Measurements from ENCODE around the gene HS6ST3. TPM values are rescaled to one million over a fixed set of nuclear protein-coding genes. Genes with fewer than 3 reads are reported as not detected.
A peak's percentile ranks its signal among the peaks of the same experiment; 100 is the strongest.

The HS6ST3 gene
- total and polyA plus RNA-seq, 8 donors = 0.65 to 3.4 (median 1.8) TPM

- DNase-seq = no peak
- no peak overlapping the region for H3K27ac ChIP-seq
- no peak overlapping the region for H3K4me3 ChIP-seq
- WGBS, 2 donors = 79 to 87% methylated on average over 4 of the region's 4 CpGs
- no peak for FAIRE-seq
- intact Hi-C loops (cut with DNase I) = no loop called here
- no peak for ATAC-seq
- no peaks in the 10 kb centered on the region for H3K9me3 ChIP-seq
- no peaks in the 10 kb centered on the region for H3K27me3 ChIP-seq
- TF ChIP-seq CTCF (IDR thresholded peaks at IDR 0.05) = no peak
- no peaks in the 10 kb centered on the region for H3K36me3 ChIP-seq
- no peaks in the 10 kb centered on the region for H3K4me1 ChIP-seq
These were observed 209.3 kb downstream of the HS6ST3 start for GRCh38 chr13:96299235-96299634.

GRCh38 chr13:96308568-96308967, 218.7 kb downstream of the HS6ST3 start:
- H3K9me3 ChIP-seq = no peaks in the 10 kb centered on the region
- no peak overlapping the region for H3K4me3 ChIP-seq
- WGBS, 2 donors = 62 to 70% methylated on average over 3 of the region's 3 CpGs
- no peaks in the 10 kb centered on the region for H3K4me1 ChIP-seq
- no peak for ATAC-seq
- no peak for DNase-seq
- intact Hi-C loops (cut with DNase I) = no loop called here
- FAIRE-seq = no peak
- H3K27ac ChIP-seq = no peak overlapping the region
- H3K36me3 ChIP-seq = no peaks in the 10 kb centered on the region
- no peaks in the 10 kb centered on the region for H3K27me3 ChIP-seq
- TF ChIP-seq CTCF (IDR thresholded peaks at IDR 0.05) = no peak

- FAIRE-seq = no peak
- H3K4me1 ChIP-seq = peaks cover 0 to 9% (median 5%) of the 10 kb centered on the region in 3 donors
- no peak for DNase-seq
- peak in 3 of 4 donors; percentile 36 to 56 (median 46) for ATAC-seq
- no peaks in the 10 kb centered on the region for H3K27me3 ChIP-seq
- no peaks in the 10 kb centered on the region for H3K9me3 ChIP-seq
- no peak overlapping the region for H3K27ac ChIP-seq
- intact Hi-C loops (cut with DNase I) = no loop called here
- WGBS, 2 donors = 9 to 11% methylated on average over 1 of the region's 1 CpG
- no peaks in the 10 kb centered on the region for H3K36me3 ChIP-seq
- TF ChIP-seq CTCF (IDR thresholded peaks at IDR 0.05) = no peak
- no peak overlapping the region for H3K4me3 ChIP-seq
These were observed 225.1 kb downstream of the HS6ST3 start for GRCh38 chr13:96314974-96315373.

- TF ChIP-seq CTCF (IDR thresholded peaks at IDR 0.05) = no peak
- no peaks in the 10 kb centered on the region for H3K4me1 ChIP-seq
- no peaks in the 10 kb centered on the region for H3K27me3 ChIP-seq
- intact Hi-C loops (cut with DNase I) = no loop called here
- WGBS, 2 donors = 89 to 90% methylated on average over 4 of the region's 4 CpGs
- ATAC-seq = no peak
- DNase-seq = no peak
- H3K4me3 ChIP-seq = no peak overlapping the region
- H3K9me3 ChIP-seq = no peaks in the 10 kb centered on the region
- H3K27ac ChIP-seq = no peak overlapping the region
- FAIRE-seq = no peak
- no peaks in the 10 kb centered on the region for H3K36me3 ChIP-seq
These were observed 248.1 kb downstream of the HS6ST3 start for GRCh38 chr13:96338030-96338429.

GRCh38 chr13:96342286-96342685, 252.4 kb downstream of the HS6ST3 start:
- WGBS, 2 donors = 91 to 95% methylated on average over 3 of the region's 3 CpGs
- TF ChIP-seq CTCF (IDR thresholded peaks at IDR 0.05) = no peak
- H3K4me1 ChIP-seq = no peaks in the 10 kb centered on the region
- no peak for DNase-seq
- FAIRE-seq = no peak
- H3K4me3 ChIP-seq = no peak overlapping the region
- H3K9me3 ChIP-seq = no peaks in the 10 kb centered on the region
- intact Hi-C loops (cut with DNase I) = no loop called here
- ATAC-seq = no peak
- H3K27ac ChIP-seq = no peak overlapping the region
- no peaks in the 10 kb centered on the region for H3K36me3 ChIP-seq
- no peaks in the 10 kb centered on the region for H3K27me3 ChIP-seq
